Prostate gland (tissue), 2 donors: Measurements from ENCODE around the gene LRRC75B.

Experiments
- CTCF ChIP-seq, 4 experiments: fragments of 200-600 bp in 2 of 4; fragments of 450-650 bp in 2 of 4; sonication (generic) in 2 of 4; IDR thresholded peaks; 1 replicate in 3 of 4; 2 replicates in 1 of 4; pipeline ENCODE4 v1.5.1; 2016 to 2019; ENCODE audit warnings: antibody characterized with exemption in 4 of 4, mild to moderate bottlenecking in 2 of 4, moderate library complexity in 2 of 4
- POLR2A ChIP-seq: fragments of 450-650 bp; IDR thresholded peaks from one replicate; pipeline ENCODE4 v1.6.1; 2016; ENCODE audit warnings: antibody characterized with exemption, mild to moderate bottlenecking

GRCh38 chr22:24548812-24549211 is 44.1 kb downstream of the LRRC75B start:
- TF ChIP-seq CTCF (IDR thresholded peaks at IDR 0.05) (no peak), POLR2A (no peak)
